Measurements from ENCODE around the gene CITED2. TPM values are rescaled to one million over a fixed set of nuclear protein-coding genes. Genes with fewer than 3 reads are reported as not detected.

The CITED2 gene
- total RNA-seq, 1 experiment from 2014 or later: 110 TPM

DNA sequence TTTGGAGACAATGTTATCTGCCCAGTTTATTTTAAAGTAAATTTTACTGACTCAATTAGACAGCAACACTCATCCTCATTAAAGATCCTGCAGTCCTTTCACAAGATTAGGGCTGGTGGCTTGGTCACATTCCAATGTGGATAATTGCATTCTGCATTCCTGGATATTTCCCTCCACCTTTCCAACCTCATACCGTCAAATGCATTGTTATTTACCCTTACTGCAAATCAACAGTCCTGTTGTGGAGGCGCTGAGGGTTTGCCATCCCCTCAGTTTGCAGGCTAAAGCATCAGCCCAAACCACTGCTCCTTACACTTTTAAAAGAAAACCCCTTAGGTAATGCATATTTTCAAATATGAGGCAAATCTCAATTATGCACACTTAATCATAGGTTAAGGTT is 5.4 kb downstream of the CITED2 start:
- Mint-ChIP-seq H3K4me1 (peaks cover 69 to 70% of the 10 kb centered on the region in 2 experiments), H3K27ac (peak overlapping the region; percentile 85 to 100 (median 99)), H3K4me3 (peak overlapping the region; percentile 50 to 54), H3K27me3 (ENCODE audit: low read depth) (no peaks in the 10 kb centered on the region; the same call in 1 of the 2 replicates), H3K36me3 (ENCODE audit: insufficient read depth in 1 of 3, low read depth in 3 of 3) (peaks cover 19 to 34% (median 28%) of the 10 kb centered on the region in 3 experiments), H3K9me3 (peaks cover 0 to 9% of the 10 kb centered on the region in 2 experiments; a peak in 2 of 5 replicates)
- Histone ChIP-seq H2BK120ac (ENCODE audit: low read depth, low read length, poor library complexity, severe bottlenecking) (no peak overlapping the region), H3K56ac (ENCODE audit: insufficient read length, low read depth, low read length) (no peak overlapping the region), H2BK15ac (ENCODE audit: low read depth, low read length) (no peak overlapping the region), H2AK5ac (ENCODE audit: insufficient read length, low read length) (no peak overlapping the region), H3K27ac (ENCODE audit: insufficient read length, low read depth, low read length) (peak overlapping the region; percentile 11), H3K4ac (ENCODE audit: low read depth, low read length) (no peak overlapping the region), H3K4me2 (ENCODE audit: insufficient read depth, insufficient read length, low read length) (peak overlapping the region; percentile 45), H3K14ac (ENCODE audit: insufficient read depth, low read length) (no peak overlapping the region), H4K5ac (ENCODE audit: insufficient read length, low read depth, low read length) (no peak overlapping the region), H3K18ac (ENCODE audit: insufficient read length, low read depth, low read length) (no peak overlapping the region), H3T11ph (ENCODE audit: low read length) (no peak overlapping the region), H3K23ac (ENCODE audit: insufficient read length, low read depth, low read length) (no peak overlapping the region), H4K91ac (ENCODE audit: insufficient read length, low read depth, low read length) (no peak overlapping the region), H2BK20ac (ENCODE audit: low read depth, low read length, poor library complexity, severe bottlenecking) (no peak overlapping the region), H3K4me1 (ENCODE audit: insufficient read depth, low read length) (no peaks in the 10 kb centered on the region; the same call in 1 of the 2 replicates), H3K79me1 (ENCODE audit: insufficient read depth, low read depth, low read length, poor library complexity, severe bottlenecking) (no peaks in the 10 kb centered on the region), H4K20me1 (ENCODE audit: control insufficient read depth, insufficient read depth, insufficient read length) (no peaks in the 10 kb centered on the region), H2BK5ac (ENCODE audit: insufficient read length, low read length) (no peak overlapping the region), H3K9ac (ENCODE audit: extremely low read depth, insufficient read length, low read length) (no peak overlapping the region), H3K9me3 (ENCODE audit: control insufficient read depth, low read depth, low read length) (no peaks in the 10 kb centered on the region), H3K79me2 (ENCODE audit: insufficient read depth, low read length) (peaks cover 5% of the 10 kb centered on the region; the same call in 1 of the 2 replicates), H3K27me3 (ENCODE audit: insufficient read depth, low read length) (no peaks in the 10 kb centered on the region), H4K8ac (replicated peaks; ENCODE audit: insufficient read length, low read depth, low read length) (no peak overlapping the region), H2BK12ac (ENCODE audit: insufficient read length, low read depth, low read length) (no peak overlapping the region), H3K23me2 (ENCODE audit: insufficient read length, low read depth, low read length, poor library complexity, severe bottlenecking) (no peaks in the 10 kb centered on the region), H2AFZ (ENCODE audit: low read length) (no peak overlapping the region)
- TF ChIP-seq, protein P1, sequence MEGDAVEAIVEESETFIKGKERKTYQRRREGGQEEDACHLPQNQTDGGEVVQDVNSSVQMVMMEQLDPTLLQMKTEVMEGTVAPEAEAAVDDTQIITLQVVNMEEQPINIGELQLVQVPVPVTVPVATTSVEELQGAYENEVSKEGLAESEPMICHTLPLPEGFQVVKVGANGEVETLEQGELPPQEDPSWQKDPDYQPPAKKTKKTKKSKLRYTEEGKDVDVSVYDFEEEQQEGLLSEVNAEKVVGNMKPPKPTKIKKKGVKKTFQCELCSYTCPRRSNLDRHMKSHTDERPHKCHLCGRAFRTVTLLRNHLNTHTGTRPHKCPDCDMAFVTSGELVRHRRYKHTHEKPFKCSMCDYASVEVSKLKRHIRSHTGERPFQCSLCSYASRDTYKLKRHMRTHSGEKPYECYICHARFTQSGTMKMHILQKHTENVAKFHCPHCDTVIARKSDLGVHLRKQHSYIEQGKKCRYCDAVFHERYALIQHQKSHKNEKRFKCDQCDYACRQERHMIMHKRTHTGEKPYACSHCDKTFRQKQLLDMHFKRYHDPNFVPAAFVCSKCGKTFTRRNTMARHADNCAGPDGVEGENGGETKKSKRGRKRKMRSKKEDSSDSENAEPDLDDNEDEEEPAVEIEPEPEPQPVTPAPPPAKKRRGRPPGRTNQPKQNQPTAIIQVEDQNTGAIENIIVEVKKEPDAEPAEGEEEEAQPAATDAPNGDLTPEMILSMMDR (conservative IDR thresholded peaks at IDR 0.05): no peak
- DNase-seq: peak; percentile 33
- WGBS (ENCODE audit: extremely low coverage, insufficient read length, low lambda C conversion rate): no CpG with 5 or more reads among the region's 2 CpGs
